Cerebellar cortex (tissue), 1 donor: Measurements from ENCODE around the gene CSTF2T.

Experiments
- DNase-seq: peaks from one replicate; pipeline ENCODE4 v3.0.0-alpha.2; 2015; ENCODE audit warnings: low spot score

Gene CSTF2T

GRCh38 chr10:51699475-51700227 lies at the start of gene CSTF2T:
Gene CSTF2T, minus strand, starts transcription at chr10:51699595. Its CDS starts 46 bp downstream, at chr10:51699549.
- DNase-seq, result peak; percentile 94

DNA sequence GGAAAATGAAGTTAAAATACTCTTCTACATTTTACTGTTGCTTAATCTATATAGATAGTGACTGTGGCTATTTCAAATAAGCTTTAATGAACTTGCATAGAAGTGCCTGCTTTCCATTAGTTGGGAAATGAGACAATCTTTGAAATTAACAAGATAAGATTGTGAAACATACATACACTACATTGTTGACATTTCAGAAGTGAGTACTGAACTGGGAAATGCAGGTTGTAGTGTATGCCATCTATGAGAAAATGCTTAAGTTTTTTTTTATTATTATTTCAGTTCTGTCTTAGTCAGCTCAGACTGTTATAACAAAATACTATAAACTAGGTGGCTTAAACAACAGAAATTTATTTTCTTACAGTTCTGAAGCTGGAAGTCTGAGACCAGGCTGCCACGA lies 49.6 kb upstream of the CSTF2T start:
- DNase-seq, result no peak

DNA sequence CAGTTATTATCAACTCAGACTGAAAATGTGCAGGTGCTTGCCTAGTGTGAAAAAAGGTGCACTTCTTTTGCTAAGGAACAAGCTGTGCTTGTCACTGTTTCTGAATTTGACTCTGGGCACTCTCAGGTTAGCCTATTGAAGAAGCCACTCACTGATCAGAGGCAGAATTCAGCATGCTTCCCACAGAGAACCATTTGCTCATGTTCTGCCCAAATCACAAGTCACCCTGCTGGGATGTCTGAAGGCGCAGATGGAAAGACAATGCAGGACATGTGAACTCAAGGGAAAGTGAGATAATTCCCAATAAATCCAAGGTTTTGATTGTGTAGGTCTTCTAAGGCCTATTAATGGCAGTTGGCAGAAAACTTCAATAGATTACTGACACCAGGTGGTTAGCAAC lies 47.8 kb upstream of the CSTF2T start:
- DNase-seq, result peak; percentile 69

DNA sequence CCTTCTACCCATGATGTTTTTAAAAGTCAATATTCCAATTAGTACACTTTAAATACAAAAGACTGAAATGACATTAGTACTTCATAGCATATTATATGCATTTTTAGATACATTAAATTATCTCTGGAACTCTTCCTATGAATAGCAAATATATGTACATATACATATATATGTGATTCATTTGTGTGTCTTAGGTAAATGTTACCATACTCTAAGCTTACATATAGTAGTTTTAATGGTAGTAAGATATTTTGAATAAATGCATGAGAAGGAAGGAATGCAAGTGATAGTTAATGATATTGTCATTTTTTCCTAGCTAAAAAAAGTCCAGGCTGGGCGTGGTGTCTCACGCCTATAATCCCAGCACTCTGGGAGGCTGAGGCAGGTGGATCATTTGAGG lies 46.0 kb upstream of the CSTF2T start:
- no peak for DNase-seq

DNA sequence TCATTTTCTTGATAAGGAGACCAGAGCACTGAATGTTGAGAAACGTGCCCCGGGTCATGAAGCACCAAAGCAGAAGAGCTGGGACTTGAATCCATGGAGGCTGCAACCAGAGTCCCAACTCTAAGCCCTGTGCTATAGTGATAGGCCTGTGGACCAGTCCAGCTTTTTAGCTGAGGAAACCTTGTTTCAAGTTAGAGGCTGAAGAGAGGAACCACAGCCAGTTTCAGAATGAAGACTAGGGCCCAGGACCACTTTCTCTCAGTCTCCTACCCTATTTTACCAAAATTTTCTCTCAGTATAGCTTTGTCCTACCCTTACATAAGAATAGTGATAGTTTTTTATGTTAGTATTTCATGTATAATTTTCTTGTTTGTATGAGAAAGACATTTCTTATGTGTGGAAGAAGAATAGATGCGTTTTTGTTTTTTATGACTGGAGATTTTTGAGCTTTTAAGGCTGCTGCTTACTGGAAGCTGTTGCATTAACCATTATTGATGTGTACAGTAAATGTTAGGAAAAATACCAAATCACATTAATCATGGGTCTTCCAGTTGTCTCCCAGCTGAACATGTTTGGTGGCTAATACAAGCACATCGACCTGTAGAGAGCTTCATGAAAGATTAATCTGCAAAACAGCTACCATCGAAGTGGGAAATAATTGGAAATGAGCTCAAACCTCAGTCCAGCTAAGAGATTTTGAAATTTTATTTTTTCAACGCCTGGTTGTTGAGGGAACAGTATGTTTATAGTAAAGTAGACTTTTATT lies 45.0 kb upstream of the CSTF2T start:
- DNase-seq, result no peak

DNA sequence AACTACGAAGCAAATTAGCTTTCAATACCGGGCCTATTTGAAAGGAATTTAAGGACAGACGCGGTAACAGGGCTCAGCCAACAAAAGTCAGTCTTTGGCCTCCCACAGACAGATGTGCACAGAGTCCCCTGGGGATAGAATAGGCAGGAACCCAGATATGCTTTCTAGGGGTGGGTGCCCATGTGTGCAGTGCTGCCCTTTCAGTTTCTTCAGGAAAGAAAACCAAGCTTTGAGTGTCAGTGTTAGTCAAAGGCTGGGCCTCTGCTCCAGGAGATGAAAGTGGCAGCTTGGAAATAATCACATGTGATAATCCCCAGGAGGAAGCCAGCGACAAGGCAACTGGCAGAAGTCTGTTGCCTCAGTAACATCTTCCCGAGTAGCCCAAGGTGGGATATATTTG lies 43.8 kb upstream of the CSTF2T start:
- DNase-seq, result no peak

GRCh38 chr10:51733057-51733456 lies 33.7 kb upstream of the CSTF2T start:
- no peak for DNase-seq

DNA sequence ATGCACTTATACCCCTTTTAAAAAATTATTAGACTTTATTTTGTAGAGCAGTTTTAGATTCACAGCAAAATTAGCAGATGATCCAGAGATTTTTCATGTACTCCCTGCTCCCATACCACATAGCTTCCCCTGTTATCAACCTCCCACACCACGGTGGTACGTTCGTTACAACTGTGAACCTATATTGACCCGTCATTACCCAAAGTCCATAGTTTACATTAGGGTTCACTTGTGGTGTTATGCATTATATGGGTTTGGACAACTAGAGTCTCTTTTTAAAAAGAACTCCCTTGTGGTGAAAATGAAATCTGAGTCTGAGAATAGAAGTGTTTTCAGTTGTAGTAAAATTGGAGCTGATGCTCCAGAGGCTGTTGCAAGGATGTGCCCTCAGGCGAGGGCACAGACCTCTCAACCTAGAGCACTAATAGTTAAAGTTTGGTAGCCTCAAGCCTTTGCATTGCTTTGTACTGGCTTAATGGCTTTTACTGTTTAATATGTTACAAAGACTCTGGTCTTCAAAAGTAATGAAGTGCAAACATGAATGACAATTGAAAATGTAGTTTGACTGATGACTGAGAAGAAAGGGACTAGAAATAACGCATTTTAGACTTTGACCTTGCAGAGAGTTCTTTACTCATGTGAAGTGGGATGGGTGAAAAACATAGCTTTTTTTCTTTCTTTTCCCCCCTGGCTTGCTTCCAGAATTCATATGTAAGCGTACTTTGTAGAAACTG lies 30.6 kb upstream of the CSTF2T start:
- no peak for DNase-seq

DNA sequence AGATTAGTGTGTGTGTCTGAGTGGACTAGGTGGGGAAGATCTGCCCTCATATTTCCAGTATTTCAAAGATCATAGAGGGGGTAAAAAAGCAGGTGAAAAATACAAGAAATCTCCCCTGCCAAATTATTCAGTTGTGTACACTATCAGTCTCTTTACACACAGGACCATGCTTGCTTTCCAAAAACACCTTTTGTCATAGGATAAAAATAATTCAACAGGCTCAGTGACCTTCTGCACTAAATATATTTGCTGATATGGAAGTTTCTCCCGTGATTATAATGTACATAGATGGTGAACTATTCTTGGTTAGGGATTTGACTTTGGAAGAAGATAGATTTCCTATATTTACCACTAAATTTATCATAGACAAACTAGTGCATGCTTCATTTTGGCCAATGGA lies 24.6 kb upstream of the CSTF2T start:
- no peak for DNase-seq

GRCh38 chr10:51718804-51719291 lies 19.5 kb upstream of the CSTF2T start:
- no peak for DNase-seq

DNA sequence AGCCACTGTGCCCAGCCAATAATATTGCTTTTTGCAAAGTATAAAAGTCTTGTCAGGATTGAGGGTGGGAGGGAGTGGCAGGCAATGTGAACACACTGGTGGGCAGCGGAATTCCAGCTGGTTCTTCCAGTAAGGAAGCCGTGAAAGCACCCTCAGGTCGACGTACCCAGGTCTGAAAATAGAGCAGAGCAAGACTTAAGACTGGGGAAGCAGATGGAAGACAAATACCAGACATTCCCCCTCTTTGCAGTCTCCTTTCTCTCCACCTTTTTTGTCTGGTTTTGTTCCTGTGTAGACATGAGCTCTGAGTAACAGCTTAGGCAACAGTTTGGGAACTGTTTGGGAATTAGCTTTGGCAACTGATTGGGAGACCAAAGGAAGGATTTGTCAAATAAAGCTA lies 17.6 kb upstream of the CSTF2T start:
- no peak for DNase-seq

DNA sequence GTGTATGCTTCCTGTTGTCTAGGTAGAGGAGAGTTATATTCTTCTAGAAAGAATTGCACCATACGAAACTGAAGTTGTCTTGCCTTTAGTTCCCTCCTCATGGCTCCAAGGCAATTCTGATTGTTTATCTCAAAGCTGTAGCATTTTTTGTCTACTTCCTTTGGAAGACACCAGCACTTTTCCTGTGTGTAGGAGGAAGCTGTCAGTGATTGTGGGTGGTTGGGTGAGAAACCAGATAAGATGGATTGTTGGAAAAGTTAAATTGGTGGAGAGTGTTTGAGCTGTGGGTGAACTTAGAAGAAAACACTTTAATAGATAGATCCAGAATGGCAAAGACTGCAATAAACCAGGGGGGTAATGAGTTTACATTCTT lies 12.1 kb upstream of the CSTF2T start:
- no peak for DNase-seq

- DNase-seq, result no peak
These were observed 10.1 kb upstream of the CSTF2T start for GRCh38 chr10:51709324-51709972.

DNA sequence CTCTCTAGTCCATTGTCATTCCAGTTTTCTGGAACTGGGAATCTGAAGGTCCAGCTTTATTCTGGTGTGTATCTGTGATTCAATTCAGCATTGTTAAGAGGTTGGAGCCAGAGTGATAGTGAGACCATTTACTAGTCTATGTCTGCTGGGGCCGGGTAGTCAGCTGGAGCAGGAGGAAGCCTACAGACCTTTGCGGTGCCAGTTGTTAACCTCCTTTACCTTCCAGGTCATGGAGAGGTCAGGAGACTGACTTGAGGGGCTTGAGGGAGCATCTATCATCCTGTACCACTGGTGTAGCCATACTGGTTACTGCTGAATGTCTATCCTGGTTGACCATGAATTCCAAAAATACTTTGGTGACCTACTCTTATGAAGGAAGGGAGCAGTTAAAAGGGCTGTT lies 9.2 kb upstream of the CSTF2T start:
- DNase-seq, result no peak

DNA sequence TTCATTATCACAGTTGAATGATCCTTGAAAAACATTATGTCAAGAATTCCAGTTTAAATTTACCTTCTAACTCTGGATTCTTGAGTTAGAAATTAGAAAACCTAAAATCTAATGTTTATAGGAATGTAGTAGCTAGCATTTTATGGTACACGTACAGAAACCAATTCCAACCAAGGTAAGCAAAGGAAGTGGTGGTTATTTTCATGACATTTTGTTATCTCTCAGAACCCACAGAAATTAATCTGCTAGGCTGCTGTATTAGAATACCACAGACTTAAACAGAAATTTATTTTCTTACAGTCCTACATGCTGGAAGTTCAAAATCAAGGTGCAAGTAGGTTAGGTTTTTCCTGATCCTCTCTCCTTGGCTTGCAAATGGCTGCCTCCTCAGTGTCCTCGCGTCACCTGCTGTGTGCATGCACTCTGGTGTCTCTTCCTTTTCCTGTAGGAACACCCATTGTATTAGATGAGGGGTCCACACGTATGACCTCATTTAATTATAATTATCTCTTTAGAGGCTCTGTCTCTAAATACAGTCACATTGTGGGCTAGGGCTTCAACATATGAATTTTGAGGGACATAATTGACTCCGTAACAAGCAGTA lies 8.5 kb upstream of the CSTF2T start:
- no peak for DNase-seq

GRCh38 chr10:51707392-51707791 lies 8.0 kb upstream of the CSTF2T start:
- no peak for DNase-seq

- DNase-seq, result peak; percentile 9
These were observed 6.8 kb upstream of the CSTF2T start for GRCh38 chr10:51706225-51706624.

GRCh38 chr10:51705774-51706173 lies 6.4 kb upstream of the CSTF2T start:
- no peak for DNase-seq

DNA sequence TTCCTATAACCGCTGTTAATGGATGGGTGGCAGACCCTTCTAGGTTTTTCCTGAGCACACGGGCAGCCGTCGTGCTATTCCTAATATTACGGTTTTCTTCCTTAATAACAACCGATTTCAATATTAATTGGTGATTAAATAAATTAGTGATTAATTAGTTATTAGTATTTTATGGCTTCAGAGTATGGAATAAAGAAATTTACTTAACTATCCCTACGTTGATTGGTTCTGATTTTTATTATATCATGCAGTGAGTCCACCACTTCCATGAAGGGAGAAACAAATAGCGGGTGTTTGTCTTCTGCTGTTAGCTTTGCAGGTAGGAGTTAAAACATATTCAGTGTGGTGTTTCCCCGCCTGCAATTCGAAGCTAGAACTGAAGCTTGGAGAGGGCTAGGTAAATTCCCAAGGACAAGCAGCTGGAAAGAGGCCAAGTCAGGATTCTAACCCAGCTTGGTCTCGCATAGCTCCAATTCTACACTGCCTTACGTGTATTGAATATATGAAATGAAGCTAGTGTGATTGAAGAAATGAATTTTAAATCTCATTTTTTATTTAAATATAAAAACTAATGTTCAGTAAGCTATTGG lies 928 bp upstream of the CSTF2T start:
- peak; percentile 46 for DNase-seq

DNA sequence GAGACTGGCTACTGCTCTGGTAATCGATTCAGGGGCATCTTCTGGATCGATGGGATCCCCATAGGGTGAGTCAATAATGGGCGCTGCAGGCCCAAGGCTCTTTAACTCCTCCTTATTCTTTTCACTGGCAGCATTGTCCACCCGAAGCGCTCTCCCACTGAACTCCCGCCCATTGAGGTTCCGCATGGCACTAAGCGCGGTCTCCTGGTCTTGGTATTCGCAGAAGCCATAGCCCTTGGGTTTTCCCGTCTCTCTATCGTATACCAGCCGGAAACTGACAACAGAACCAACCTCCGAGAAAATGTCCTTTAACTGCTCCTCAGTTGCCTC lies 285 bp downstream of the CSTF2T start:
- DNase-seq, result no peak

- DNase-seq, result no peak
These were observed 827 bp downstream of the CSTF2T start for GRCh38 chr10:51698473-51699063.
